ENCODE results near the gene PIWIL1.

DNA sequence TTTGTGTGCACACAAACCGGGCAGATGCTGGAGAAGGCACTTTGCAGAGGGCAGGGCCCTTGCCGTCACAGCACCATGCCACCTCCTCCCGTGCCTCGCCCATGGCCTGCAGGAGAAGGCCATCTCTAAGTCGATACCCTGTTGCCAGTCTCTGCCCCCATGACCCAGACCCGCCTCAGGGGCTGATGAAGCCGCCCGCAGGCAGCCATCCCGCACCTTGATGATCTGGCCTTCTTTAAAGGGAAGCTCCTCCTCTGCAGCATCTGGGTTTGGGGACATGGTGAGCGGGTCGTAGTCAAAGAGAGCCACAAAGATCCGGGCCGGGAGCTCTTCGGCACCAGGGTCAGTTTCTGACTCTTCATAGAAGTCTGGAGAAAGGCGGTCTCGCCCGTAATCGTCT lies 76.2 kb downstream of the PIWIL1 start:
- TF ChIP-seq, protein P1, sequence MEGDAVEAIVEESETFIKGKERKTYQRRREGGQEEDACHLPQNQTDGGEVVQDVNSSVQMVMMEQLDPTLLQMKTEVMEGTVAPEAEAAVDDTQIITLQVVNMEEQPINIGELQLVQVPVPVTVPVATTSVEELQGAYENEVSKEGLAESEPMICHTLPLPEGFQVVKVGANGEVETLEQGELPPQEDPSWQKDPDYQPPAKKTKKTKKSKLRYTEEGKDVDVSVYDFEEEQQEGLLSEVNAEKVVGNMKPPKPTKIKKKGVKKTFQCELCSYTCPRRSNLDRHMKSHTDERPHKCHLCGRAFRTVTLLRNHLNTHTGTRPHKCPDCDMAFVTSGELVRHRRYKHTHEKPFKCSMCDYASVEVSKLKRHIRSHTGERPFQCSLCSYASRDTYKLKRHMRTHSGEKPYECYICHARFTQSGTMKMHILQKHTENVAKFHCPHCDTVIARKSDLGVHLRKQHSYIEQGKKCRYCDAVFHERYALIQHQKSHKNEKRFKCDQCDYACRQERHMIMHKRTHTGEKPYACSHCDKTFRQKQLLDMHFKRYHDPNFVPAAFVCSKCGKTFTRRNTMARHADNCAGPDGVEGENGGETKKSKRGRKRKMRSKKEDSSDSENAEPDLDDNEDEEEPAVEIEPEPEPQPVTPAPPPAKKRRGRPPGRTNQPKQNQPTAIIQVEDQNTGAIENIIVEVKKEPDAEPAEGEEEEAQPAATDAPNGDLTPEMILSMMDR (IDR thresholded peaks at IDR 0.05 in 8 of 11, conservative IDR thresholded peaks at IDR 0.05 in 3 of 11): no peak
- no peak for TF ChIP-seq POLR2A (IDR thresholded peaks at IDR 0.05)

All from spleen (tissue), 7 donors.